ENCODE data around the gene SHBG.

DNA sequence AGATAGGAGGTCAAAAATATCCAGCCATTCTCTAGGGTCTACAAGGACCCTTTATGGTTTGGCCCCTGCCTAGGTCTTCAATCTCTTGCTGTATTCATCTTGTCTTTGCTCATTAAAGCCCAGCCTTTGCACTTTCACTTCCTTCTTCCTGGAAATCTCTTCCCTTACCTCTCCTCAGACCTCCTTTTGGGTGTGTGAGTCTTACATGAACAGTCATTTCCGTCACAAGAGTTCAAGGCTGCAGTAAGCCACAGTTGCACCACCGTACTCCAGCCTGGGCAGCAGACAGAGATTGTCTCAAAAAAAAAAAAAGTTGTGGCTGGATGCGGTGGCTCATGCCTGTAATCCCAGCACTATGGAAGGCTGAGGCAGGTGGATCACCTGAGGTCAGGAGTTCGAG lies 14.8 kb downstream of the SHBG start:
- TF ChIP-seq, protein P1, sequence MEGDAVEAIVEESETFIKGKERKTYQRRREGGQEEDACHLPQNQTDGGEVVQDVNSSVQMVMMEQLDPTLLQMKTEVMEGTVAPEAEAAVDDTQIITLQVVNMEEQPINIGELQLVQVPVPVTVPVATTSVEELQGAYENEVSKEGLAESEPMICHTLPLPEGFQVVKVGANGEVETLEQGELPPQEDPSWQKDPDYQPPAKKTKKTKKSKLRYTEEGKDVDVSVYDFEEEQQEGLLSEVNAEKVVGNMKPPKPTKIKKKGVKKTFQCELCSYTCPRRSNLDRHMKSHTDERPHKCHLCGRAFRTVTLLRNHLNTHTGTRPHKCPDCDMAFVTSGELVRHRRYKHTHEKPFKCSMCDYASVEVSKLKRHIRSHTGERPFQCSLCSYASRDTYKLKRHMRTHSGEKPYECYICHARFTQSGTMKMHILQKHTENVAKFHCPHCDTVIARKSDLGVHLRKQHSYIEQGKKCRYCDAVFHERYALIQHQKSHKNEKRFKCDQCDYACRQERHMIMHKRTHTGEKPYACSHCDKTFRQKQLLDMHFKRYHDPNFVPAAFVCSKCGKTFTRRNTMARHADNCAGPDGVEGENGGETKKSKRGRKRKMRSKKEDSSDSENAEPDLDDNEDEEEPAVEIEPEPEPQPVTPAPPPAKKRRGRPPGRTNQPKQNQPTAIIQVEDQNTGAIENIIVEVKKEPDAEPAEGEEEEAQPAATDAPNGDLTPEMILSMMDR (IDR thresholded peaks at IDR 0.05), result no peak
- no peak for TF ChIP-seq POLR2A (IDR thresholded peaks at IDR 0.05)
